22Rv1 (cell line): ENCODE results near the gene PHKB.

Source experiments
- H3K27ac ChIP-seq: fragments of 450-650 bp; 2 replicates; pipeline ENCODE4 v1.5.1; 2017
- ZFX ChIP-seq: fragments of 450-650 bp; IDR thresholded peaks from 2 replicates; pipeline ENCODE4 v1.6.1; 2017; ENCODE audit warnings: antibody characterized with exemption, borderline replicate concordance
- TF ChIP-seq, protein P1 (sequence below): fragments of 450-650 bp; IDR thresholded peaks from 2 replicates; pipeline ENCODE4 v1.5.1; 2017; ENCODE audit warnings: mild to moderate bottlenecking

The PHKB gene

DNA sequence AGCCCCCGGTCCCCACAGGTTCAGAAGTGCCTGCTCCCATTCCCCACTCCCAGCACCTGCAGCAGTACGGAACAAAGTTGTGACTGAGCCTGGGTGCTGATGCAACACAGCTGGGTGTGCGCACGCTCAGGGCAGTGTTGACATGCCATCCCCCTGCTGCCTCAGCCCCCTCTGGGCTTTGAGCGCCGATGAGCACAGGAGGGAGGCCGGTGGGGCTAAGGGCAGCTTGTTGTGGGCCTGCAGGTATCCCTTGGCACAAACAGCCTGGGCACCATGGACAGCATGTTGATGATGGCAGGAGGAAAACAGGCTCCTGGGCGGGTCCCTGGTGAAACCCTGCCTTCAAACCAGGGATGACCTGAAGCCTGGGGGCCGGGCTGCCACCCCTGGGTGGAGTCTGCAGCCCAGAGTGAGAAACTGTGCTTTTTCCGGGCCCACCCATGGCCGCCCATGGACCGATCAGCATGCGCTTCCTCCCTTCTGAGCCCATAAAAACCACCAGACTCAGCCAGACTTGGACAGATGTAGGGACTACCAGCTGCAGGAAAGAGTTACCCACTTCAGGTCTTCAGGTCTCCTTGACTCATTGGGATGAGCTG is 175.5 kb downstream of the PHKB start:
- no peak overlapping the region for H3K27ac ChIP-seq
- TF ChIP-seq ZFX = no peak
- TF ChIP-seq, protein P1, sequence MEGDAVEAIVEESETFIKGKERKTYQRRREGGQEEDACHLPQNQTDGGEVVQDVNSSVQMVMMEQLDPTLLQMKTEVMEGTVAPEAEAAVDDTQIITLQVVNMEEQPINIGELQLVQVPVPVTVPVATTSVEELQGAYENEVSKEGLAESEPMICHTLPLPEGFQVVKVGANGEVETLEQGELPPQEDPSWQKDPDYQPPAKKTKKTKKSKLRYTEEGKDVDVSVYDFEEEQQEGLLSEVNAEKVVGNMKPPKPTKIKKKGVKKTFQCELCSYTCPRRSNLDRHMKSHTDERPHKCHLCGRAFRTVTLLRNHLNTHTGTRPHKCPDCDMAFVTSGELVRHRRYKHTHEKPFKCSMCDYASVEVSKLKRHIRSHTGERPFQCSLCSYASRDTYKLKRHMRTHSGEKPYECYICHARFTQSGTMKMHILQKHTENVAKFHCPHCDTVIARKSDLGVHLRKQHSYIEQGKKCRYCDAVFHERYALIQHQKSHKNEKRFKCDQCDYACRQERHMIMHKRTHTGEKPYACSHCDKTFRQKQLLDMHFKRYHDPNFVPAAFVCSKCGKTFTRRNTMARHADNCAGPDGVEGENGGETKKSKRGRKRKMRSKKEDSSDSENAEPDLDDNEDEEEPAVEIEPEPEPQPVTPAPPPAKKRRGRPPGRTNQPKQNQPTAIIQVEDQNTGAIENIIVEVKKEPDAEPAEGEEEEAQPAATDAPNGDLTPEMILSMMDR = no peak

DNA sequence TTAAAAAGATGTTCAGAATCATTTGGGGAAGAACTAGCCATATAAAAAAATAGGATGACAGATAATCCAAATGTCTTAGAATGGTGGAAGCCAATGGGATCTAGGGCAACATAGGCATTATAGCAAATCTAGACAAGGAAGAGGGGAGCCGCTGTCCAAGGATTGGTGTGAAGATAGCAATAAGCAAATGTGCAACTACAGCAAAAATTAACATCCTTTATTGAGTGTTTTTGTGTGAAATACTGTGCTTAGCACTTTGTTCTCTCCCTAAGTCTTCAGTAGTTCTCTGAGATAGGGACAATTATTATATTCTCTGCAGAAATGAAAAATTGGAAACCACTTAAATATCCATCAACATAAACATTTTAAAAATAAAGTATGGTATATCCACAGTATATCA is 177.0 kb downstream of the PHKB start:
- no peak for TF ChIP-seq ZFX
- TF ChIP-seq, protein P1 = no peak
- no peak overlapping the region for H3K27ac ChIP-seq

DNA sequence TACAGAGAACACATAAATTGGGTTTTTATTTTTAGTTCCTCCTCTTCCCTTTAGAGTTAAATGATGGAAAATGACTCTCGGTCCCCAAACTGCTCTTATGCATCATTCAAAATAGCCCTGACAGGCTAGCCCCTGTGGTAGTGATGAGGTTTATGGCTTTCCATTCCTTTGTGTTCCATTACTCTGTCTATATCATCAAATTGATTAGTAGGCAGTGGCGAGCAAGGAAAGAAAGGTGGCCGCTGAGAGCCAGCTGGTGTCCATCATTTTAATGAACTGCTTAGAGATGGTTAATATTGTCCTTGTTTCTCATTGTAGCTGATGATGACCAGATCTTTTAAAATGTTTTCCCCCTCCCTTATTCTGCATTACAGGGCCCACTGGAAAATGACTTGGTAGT is 179.5 kb downstream of the PHKB start:
- H3K27ac ChIP-seq = no peak overlapping the region
- no peak for TF ChIP-seq ZFX
- TF ChIP-seq, protein P1 = no peak

DNA sequence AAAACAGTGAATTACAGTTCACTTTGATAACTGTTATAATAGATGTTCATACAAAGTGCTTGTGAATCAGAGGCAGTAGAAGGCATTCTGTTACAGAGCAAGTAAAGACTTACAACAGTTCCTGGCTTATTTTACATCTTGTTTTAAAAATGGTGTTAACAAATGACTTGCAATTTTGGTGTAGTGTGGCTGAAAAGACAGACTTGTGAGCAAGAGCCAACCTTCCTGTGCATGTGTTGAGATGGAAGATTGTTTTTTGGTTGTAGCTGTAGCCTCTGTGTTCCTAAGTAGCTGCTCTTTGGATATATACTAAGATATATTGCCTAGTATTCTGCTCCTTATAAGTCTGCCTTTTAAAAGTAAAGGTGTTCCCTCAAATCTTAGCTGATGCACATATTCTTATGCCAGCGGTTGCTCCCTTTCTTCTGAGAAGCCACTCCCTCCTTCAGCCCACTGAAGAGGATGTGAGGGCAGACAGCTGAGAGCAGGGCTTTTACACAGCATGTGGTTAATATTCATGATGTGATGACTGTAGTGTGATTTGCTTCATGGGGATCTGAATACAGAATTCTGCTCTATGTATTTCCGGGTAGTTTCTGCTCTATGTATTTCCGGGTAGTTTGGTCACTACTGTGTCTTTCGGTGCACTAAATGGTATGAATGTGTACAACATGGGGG is 182.3 kb downstream of the PHKB start:
- TF ChIP-seq, protein P1 = no peak
- no peak for TF ChIP-seq ZFX
- no peak overlapping the region for H3K27ac ChIP-seq

DNA sequence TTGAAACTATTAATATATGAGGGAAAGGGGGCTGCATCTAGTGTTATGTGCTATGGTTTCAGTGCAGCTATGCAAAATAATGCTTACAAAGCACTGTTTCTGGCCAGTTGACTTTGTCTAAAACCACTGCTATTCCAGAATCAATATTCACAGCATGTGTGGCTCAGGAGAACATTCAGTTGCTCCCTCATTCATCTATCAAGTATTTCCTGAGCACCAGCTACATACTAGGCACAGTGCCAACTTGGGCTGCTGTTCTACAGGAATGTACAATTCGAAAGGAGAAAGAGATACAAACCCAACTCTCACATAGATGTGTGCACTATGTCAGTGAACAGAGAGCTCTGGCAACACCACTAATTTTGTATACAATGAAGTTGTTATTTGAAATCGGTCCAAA is 183.0 kb downstream of the PHKB start:
- no peak overlapping the region for H3K27ac ChIP-seq
- TF ChIP-seq ZFX = no peak
- TF ChIP-seq, protein P1 = no peak

DNA sequence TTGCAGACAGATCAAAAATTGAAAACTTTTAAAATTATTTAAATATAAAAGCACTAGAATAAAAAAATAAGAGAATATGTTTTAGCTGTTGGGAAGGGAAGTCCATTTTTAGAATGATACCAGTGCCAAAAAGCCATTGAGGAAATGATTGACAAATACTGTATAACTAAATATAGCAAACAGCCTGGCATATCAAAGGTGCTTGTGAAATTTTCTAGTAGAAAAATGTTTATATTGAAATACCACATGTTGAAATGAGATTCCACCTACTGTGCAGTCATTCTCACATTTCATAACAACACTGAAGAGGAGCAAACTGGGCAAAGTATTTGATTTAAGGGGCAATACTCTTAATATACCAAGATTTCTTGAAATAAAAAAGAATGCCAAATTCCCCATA is 183.5 kb downstream of the PHKB start:
- no peak overlapping the region for H3K27ac ChIP-seq
- no peak for TF ChIP-seq ZFX
- TF ChIP-seq, protein P1 = no peak

DNA sequence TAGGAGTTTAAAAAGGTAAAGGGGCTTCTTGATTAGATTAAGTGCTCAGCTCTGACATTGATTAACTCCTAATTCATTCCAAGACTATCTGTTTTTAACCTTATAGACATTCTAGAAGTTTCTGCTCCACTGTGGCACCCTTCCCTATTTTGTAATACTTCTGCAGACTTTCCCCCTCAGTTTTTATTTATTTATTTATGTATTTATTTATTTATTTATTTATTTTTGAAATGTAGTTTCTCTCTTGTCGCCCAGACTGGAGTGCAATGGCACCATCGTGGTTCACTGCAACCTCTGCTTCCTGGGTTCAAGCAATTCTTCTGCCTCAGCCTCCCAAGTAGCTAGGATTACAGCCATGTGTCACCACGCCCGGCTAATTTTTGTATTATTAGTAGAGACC is 185.8 kb downstream of the PHKB start:
- H3K27ac ChIP-seq = no peak overlapping the region
- TF ChIP-seq, protein P1 = no peak
